Stomach (tissue), 4 donors: ENCODE measurements around the gene RPS6KA2.

Experiments used
- CTCF ChIP-seq, 7 experiments: fragments of 450-650 bp in 4 of 7; fragments of 200-600 bp in 3 of 7; sonication (generic) in 3 of 7; IDR thresholded peaks; one replicate each; pipeline ENCODE4 v1.5.1; 2016 to 2019; ENCODE audit warnings: antibody characterized with exemption in 7 of 7, control low read depth in 2 of 7, mild to moderate bottlenecking in 1 of 7
- POLR2A ChIP-seq, 4 donors: fragments of 450-650 bp; IDR thresholded peaks; one replicate each; pipeline ENCODE4 v1.6.1; 2016; ENCODE audit warnings: antibody characterized with exemption in 4 of 4, control low read depth in 2 of 4, mild to moderate bottlenecking in 1 of 4, moderate library complexity in 1 of 4

- TF ChIP-seq CTCF (IDR thresholded peaks at IDR 0.05) (no peak), POLR2A (IDR thresholded peaks at IDR 0.05) (no peak)
Measured at GRCh38 chr6:166595061-166595780, 31.8 kb downstream of the RPS6KA2 start.
